Measurements from ENCODE around the gene ESR1.

The ESR1 gene

DNA sequence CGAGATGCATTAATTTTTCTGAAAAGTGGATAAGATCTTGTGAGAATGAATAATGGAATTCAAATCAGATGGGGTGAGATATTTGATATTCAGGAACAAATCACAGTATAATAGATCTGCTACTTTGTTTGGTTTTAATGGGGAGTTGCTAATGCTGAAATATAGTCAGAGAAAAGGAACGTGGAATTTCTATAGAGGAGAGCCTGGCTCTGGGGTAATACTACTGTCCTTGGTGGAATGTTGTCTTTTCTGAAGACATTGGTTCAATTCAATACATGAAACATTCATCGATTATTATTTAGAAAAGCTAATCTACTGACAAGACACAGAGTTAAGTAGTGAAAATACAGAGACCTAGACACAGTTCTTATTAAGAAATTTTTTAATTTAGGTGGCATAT, 108.6 kb downstream of the ESR1 start:
- no peak overlapping the region for H3K27ac ChIP-seq
- TF ChIP-seq, protein P1, sequence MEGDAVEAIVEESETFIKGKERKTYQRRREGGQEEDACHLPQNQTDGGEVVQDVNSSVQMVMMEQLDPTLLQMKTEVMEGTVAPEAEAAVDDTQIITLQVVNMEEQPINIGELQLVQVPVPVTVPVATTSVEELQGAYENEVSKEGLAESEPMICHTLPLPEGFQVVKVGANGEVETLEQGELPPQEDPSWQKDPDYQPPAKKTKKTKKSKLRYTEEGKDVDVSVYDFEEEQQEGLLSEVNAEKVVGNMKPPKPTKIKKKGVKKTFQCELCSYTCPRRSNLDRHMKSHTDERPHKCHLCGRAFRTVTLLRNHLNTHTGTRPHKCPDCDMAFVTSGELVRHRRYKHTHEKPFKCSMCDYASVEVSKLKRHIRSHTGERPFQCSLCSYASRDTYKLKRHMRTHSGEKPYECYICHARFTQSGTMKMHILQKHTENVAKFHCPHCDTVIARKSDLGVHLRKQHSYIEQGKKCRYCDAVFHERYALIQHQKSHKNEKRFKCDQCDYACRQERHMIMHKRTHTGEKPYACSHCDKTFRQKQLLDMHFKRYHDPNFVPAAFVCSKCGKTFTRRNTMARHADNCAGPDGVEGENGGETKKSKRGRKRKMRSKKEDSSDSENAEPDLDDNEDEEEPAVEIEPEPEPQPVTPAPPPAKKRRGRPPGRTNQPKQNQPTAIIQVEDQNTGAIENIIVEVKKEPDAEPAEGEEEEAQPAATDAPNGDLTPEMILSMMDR (conservative IDR thresholded peaks at IDR 0.05): no peak
- TF ChIP-seq ZFX (IDR thresholded peaks at IDR 0.05): no peak

DNA sequence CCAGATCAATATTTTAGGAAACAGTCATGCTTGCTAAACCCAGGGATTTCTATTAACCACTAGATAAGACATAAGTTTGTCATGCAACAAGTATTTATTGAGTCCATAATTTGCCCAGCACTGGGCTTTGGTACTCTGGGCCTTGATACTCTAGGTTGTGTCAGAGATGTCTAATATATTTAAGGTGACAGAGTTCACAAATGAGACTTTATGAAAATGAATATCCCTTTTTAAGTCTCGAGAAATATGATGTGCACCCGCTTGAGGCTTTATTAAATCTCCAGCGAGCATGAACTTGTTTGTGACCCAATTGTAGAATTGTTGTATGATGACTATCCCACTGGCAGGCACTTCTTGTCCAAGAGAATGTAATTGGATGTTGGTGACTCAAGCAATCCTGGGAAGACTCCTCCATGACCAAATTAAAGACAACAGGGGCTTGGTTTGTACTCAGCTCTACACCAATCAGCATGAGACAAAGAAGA, 109.2 kb downstream of the ESR1 start:
- no peak for TF ChIP-seq ZFX (IDR thresholded peaks at IDR 0.05)
- TF ChIP-seq, protein P1 (conservative IDR thresholded peaks at IDR 0.05): no peak
- H3K27ac ChIP-seq: no peak overlapping the region

DNA sequence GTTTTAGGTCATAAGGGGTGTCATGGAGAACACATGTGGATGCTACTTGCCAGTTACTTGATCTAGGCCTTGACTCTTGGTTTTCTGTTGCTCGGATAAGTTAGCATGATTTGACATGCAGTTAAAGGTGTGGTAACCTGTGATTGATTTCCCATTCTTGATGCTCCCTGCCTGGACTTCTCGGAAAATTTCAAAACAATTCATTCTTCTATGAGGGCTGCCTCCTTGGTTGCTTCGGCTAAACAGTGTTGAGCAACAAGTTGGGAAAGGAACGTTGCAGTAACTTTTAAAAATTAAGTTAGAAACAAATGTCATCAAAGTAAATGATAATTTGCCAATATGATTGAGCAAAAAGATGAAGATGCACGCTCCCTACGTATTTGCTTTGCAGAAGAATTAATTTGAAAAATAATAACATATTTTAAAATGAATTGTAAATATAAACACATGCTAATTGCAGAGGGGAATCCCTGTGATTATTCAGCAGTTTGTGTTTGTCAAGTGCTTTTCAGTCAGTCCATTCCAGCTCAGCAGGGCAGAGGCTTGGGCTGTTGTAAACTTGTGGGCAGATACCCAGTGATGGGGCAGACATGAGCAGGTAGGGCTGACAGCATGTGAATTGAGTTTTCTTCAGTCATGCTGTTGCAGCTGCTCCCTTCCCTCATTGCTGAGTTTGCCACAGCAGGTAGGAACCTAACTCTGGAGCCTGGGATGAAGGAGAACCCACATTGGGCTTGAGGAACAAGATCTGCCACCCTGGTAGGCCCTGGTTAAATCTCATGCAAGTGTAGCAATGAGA, 110.2 kb downstream of the ESR1 start:
- no peak overlapping the region for H3K27ac ChIP-seq
- TF ChIP-seq, protein P1 (conservative IDR thresholded peaks at IDR 0.05): no peak
- TF ChIP-seq ZFX (IDR thresholded peaks at IDR 0.05): no peak

DNA sequence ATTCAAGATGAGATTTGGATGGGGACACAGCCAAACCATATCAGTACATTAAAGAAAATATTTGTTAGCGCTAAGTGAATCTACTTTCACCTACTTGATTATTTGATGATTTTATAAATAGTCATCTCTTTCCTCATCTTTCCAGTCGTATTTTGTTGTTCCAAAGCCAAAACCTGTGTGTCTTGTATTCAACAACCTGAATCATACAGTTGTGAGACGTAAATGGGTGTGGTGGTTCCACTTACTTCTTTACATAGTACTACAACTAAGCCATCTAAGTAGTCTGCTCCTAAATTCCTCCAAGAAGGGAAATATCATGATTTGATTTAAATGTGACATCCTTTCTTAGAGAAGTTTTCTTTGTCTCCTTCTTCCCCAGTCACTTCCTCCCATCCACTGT, 132.8 kb downstream of the ESR1 start:
- no peak overlapping the region for H3K27ac ChIP-seq
- TF ChIP-seq, protein P1 (conservative IDR thresholded peaks at IDR 0.05): no peak
- no peak for TF ChIP-seq ZFX (IDR thresholded peaks at IDR 0.05)

DNA sequence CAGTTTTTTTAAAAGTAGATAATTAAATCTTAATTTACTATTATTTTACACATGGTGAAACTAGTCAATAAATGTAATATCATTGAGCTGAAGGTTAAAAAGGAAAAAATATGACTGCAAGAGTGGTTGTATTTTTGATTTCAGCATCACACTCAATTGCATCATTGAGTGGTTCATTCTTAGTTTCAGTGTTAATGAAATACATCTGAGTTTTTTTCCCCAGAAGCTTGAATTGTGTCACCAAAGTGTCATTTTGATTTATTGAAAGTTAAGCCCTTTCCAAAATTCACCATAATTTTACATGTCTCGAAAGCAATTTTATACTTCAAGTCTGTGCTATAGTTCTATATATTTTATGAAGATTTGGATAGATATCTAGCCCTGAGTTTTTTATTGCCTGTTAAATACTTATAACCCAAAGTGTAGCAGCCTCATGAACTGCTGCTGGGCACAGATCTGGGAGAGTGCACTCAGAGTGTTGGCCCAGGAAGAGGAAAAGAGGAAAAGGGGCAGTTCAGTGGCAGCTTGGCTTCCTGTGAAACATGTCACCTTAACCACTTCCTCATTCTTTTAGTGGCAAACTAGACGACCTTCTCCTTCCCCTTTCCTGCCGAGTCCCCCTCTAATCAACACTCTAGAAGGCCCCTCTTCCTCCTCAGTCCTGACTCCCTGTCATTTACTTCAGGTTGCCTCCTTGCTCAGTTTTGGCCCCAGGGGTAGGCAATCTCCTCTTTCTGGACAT, 140.7 kb downstream of the ESR1 start:
- TF ChIP-seq, protein P1 (conservative IDR thresholded peaks at IDR 0.05): no peak
- no peak for TF ChIP-seq ZFX (IDR thresholded peaks at IDR 0.05)
- H3K27ac ChIP-seq: no peak overlapping the region

DNA sequence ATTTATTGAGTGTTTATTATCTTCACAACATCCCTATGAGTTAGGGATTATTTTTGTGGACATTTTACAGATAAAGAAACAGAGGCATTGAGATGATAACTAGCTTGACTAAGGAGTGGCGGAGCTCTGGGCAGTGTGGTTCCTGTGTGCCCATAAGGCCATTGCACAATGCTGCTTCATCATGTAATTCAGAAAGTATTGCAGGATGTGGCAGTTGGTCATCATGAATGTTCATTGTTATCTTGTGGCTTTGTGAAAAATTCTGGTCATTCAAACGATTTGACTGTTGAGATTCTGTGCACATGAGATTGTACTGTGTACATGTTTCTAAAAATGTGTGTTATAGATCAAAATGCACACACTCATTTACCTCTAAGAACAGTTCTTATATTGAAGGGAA, 150.8 kb downstream of the ESR1 start:
- H3K27ac ChIP-seq: no peak overlapping the region
- no peak for TF ChIP-seq ZFX (IDR thresholded peaks at IDR 0.05)
- TF ChIP-seq, protein P1 (conservative IDR thresholded peaks at IDR 0.05): no peak

DNA sequence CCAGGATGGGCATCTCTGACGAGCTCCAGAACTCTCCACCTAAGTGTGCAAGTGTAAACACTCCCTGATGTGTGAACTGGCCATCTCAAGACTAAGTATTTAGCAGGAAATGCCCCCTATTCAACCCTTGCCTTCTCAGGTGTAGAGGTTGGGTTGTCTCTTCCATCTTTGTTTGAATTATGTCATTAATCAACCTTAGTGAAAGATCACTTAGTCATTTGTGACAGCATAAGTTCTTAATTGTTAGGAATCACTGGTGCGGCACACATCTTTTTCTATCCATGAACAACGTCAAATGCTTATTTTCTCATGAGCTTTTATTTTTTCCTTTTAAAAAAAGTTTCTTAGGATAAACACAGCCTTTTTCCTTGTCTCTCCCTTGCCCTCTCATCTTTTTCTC, 151.6 kb downstream of the ESR1 start:
- H3K27ac ChIP-seq: no peak overlapping the region
- TF ChIP-seq, protein P1 (conservative IDR thresholded peaks at IDR 0.05): no peak
- no peak for TF ChIP-seq ZFX (IDR thresholded peaks at IDR 0.05)

All from C4-2B (cell line).